ENCODE results near the gene RPS27L. TPM values are rescaled to one million over a fixed set of nuclear protein-coding genes. Genes with fewer than 3 reads are reported as not detected.
A peak's percentile ranks its signal among the peaks of the same experiment; 100 is the strongest.

The RPS27L gene
- total and polyA plus RNA-seq, 9 of the 15 experiments (the other 6 are each of a cell fraction or from before 2014, with no cell fraction given): 72.2 to 382 (median 116) TPM

DNA sequence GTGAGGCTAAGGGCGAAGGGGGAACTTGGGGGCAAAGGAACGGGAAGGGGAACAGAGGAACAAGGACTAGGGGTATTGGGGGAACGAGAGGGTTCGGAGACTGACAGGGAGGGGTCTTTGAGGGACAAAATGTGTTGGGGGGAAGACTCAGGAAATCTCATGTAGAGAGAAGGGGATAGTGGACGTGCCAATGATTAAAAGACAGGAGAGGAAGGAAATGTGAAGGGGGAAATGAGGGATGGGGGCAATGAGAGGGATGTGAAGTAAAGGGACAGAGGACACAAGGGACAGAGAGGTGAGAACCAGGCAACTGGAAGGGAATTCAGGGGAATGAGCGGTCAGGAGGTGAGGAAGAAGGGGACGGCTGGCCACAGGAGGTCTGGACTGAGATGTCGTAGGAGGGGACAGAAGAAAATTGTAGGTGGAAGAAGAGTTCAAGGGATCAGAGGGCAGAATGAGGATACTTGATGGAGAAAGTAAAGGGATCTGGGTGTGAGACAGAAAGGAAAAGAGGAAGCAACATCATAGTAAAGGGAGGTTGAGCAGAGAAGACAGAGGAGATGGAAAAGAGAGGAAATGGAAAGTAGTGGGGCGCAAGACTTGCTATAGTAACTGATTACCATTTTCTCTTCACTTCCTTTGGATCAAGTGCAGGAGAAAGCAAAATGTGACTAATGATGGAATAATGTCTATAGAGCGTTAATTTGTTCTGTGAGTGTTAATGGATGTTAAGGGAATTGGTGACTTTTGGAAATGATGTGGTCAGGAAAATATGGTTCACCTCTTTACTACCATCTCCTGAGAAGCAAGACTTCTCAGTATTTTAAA lies 32.9 kb upstream of the RPS27L start (continued):
- TF ChIP-seq CEBPB (tag; IDR thresholded peaks at IDR 0.05) (no peak), ADNP (tag; IDR thresholded peaks at IDR 0.05) (no peak), NFATC3 (IDR thresholded peaks at IDR 0.05) (no peak; the same call in 1 of the 2 replicates), TAF9B (IDR thresholded peaks at IDR 0.05; ENCODE audit: partially characterized antibody) (no peak), SIX5 (IDR thresholded peaks at IDR 0.05; ENCODE audit: borderline replicate concordance in 1 of 2, insufficient read depth in 1 of 2, low read depth in 1 of 2, low read length in 2 of 2) (no peak), JUND (IDR thresholded peaks at IDR 0.05; ENCODE audit: borderline replicate concordance, low read depth, low read length) (no peak), JUND (tag; IDR thresholded peaks at IDR 0.05; ENCODE audit: borderline replicate concordance, low read depth, low read length) (no peak), ETV5 (CRISPR knock-in tag; IDR thresholded peaks at IDR 0.05; ENCODE audit: low read depth) (no peak), ZNF75A (CRISPR knock-in tag; IDR thresholded peaks at IDR 0.05) (no peak), ASH1L (IDR thresholded peaks at IDR 0.05; ENCODE audit: borderline replicate concordance, low read depth, partially characterized antibody) (peak; percentile 39), GABPB2 (CRISPR knock-in tag; conservative IDR thresholded peaks at IDR 0.05) (no peak), SMC3 (conservative IDR thresholded peaks at IDR 0.05; ENCODE audit: insufficient read depth, low read depth, low read length) (no peak), GABPB1 (CRISPR knock-in tag; IDR thresholded peaks at IDR 0.05) (no peak), KDM4B (IDR thresholded peaks at IDR 0.05; ENCODE audit: borderline replicate concordance in 2 of 2, low read depth in 1 of 2) (no peak), SUPT5H (IDR thresholded peaks at IDR 0.05) (no peak), TCF3 (CRISPR knock-in tag; IDR thresholded peaks at IDR 0.05) (no peak)
- TF ChIP-seq, protein P1, sequence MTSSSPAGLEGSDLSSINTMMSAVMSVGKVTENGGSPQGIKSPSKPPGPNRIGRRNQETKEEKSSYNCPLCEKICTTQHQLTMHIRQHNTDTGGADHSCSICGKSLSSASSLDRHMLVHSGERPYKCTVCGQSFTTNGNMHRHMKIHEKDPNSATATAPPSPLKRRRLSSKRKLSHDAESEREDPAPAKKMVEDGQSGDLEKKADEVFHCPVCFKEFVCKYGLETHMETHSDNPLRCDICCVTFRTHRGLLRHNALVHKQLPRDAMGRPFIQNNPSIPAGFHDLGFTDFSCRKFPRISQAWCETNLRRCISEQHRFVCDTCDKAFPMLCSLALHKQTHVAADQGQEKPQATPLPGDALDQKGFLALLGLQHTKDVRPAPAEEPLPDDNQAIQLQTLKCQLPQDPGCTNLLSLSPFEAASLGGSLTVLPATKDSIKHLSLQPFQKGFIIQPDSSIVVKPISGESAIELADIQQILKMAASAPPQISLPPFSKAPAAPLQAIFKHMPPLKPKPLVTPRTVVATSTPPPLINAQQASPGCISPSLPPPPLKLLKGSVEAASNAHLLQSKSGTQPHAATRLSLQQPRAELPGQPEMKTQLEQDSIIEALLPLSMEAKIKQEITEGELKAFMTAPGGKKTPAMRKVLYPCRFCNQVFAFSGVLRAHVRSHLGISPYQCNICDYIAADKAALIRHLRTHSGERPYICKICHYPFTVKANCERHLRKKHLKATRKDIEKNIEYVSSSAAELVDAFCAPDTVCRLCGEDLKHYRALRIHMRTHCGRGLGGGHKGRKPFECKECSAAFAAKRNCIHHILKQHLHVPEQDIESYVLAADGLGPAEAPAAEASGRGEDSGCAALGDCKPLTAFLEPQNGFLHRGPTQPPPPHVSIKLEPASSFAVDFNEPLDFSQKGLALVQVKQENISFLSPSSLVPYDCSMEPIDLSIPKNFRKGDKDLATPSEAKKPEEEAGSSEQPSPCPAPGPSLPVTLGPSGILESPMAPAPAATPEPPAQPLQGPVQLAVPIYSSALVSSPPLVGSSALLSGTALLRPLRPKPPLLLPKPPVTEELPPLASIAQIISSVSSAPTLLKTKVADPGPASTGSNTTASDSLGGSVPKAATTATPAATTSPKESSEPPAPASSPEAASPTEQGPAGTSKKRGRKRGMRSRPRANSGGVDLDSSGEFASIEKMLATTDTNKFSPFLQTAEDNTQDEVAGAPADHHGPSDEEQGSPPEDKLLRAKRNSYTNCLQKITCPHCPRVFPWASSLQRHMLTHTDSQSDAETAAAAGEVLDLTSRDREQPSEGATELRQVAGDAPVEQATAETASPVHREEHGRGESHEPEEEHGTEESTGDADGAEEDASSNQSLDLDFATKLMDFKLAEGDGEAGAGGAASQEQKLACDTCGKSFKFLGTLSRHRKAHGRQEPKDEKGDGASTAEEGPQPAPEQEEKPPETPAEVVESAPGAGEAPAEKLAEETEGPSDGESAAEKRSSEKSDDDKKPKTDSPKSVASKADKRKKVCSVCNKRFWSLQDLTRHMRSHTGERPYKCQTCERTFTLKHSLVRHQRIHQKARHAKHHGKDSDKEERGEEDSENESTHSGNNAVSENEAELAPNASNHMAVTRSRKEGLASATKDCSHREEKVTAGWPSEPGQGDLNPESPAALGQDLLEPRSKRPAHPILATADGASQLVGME (CRISPR knock-in tag; IDR thresholded peaks at IDR 0.05): no peak
- TF ChIP-seq, protein P2, sequence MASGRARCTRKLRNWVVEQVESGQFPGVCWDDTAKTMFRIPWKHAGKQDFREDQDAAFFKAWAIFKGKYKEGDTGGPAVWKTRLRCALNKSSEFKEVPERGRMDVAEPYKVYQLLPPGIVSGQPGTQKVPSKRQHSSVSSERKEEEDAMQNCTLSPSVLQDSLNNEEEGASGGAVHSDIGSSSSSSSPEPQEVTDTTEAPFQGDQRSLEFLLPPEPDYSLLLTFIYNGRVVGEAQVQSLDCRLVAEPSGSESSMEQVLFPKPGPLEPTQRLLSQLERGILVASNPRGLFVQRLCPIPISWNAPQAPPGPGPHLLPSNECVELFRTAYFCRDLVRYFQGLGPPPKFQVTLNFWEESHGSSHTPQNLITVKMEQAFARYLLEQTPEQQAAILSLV (tag; IDR thresholded peaks at IDR 0.05): no peak
- TF ChIP-seq, protein P3, sequence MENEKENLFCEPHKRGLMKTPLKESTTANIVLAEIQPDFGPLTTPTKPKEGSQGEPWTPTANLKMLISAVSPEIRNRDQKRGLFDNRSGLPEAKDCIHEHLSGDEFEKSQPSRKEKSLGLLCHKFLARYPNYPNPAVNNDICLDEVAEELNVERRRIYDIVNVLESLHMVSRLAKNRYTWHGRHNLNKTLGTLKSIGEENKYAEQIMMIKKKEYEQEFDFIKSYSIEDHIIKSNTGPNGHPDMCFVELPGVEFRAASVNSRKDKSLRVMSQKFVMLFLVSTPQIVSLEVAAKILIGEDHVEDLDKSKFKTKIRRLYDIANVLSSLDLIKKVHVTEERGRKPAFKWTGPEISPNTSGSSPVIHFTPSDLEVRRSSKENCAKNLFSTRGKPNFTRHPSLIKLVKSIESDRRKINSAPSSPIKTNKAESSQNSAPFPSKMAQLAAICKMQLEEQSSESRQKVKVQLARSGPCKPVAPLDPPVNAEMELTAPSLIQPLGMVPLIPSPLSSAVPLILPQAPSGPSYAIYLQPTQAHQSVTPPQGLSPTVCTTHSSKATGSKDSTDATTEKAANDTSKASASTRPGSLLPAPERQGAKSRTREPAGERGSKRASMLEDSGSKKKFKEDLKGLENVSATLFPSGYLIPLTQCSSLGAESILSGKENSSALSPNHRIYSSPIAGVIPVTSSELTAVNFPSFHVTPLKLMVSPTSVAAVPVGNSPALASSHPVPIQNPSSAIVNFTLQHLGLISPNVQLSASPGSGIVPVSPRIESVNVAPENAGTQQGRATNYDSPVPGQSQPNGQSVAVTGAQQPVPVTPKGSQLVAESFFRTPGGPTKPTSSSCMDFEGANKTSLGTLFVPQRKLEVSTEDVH (IDR thresholded peaks at IDR 0.05; ENCODE audit: low read depth, partially characterized antibody): no peak

Data from K562 (cell line).